ENCODE results near the gene SELENOW. TPM values are rescaled to one million over a fixed set of nuclear protein-coding genes. Genes with fewer than 3 reads are reported as not detected.
A peak's percentile ranks its signal among the peaks of the same experiment; 100 is the strongest.
"Not testable (repeated sequence)": the region's sequence is repeated elsewhere in the genome, so short reads cannot be mapped to it uniquely, and the experiment has no call there.

The SELENOW gene
- polyA plus RNA-seq, 1 donor, result 190 TPM

GRCh38 chr19:47741544-47742140 is 36.9 kb upstream of the SELENOW start:
- no peak overlapping the region for H3K27ac ChIP-seq (ENCODE audit: low read length)
- WGBS (ENCODE audit: insufficient coverage, low lambda C conversion rate), result 76% methylated on average over 3 of the region's 15 CpGs
- DNase-seq, result no peak
- peaks cover 4% of the 10 kb centered on the region for H3K27me3 ChIP-seq (ENCODE audit: control insufficient read depth, insufficient read depth, low read length)
- H3K9me3 ChIP-seq (ENCODE audit: control insufficient read depth, low read depth, low read length), result peaks cover 10% of the 10 kb centered on the region
- peaks cover 17% of the 10 kb centered on the region for H3K4me1 ChIP-seq (ENCODE audit: control insufficient read depth, insufficient read depth, low read length)
- H3K36me3 ChIP-seq (ENCODE audit: control insufficient read depth, insufficient read depth, low read length), result peaks cover 15% of the 10 kb centered on the region
- H3K4me3 ChIP-seq (ENCODE audit: low read length), result no peak overlapping the region

GRCh38 chr19:47742634-47743033 is 35.9 kb upstream of the SELENOW start:
- Histone ChIP-seq H3K4me1 (ENCODE audit: control insufficient read depth, insufficient read depth, low read length) (peaks cover 17% of the 10 kb centered on the region), H3K27me3 (ENCODE audit: control insufficient read depth, insufficient read depth, low read length) (peaks cover 4% of the 10 kb centered on the region), H3K9me3 (ENCODE audit: control insufficient read depth, low read depth, low read length) (peaks cover 8% of the 10 kb centered on the region), H3K27ac (ENCODE audit: low read length) (peak overlapping the region; percentile 73), H3K36me3 (ENCODE audit: control insufficient read depth, insufficient read depth, low read length) (peaks cover 18% of the 10 kb centered on the region), H3K4me3 (ENCODE audit: low read length) (no peak overlapping the region)
- no peak for DNase-seq
- 0% methylated on average over 1 of the region's 13 CpGs for WGBS (ENCODE audit: insufficient coverage, low lambda C conversion rate)

GRCh38 chr19:47745010-47745901 is 33.2 kb upstream of the SELENOW start, which contains the start of gene NOP53:
TSS of gene NOP53 (plus strand) at chr19:47745546. CDS start at chr19:47745560, 14 bp downstream.
- WGBS (ENCODE audit: insufficient coverage, low lambda C conversion rate), result no CpG with 5 or more reads among the region's 53 CpGs
- peaks cover 33% of the 10 kb centered on the region for H3K36me3 ChIP-seq (ENCODE audit: control insufficient read depth, insufficient read depth, low read length)

GRCh38 chr19:47746129-47746528 is 32.4 kb upstream of the SELENOW start:
- Histone ChIP-seq H3K4me3 (ENCODE audit: low read length) (peak overlapping the region; percentile 97), H3K36me3 (ENCODE audit: control insufficient read depth, insufficient read depth, low read length) (peaks cover 40% of the 10 kb centered on the region), H3K4me1 (ENCODE audit: control insufficient read depth, insufficient read depth, low read length) (peaks cover 17% of the 10 kb centered on the region)
- not testable (repeated sequence) for DNase-seq; H3K27me3 ChIP-seq (ENCODE audit: control insufficient read depth, insufficient read depth, low read length); H3K27ac ChIP-seq (ENCODE audit: low read length); H3K9me3 ChIP-seq (ENCODE audit: control insufficient read depth, low read depth, low read length)
- 59% methylated on average over 6 of the region's 17 CpGs for WGBS (ENCODE audit: insufficient coverage, low lambda C conversion rate)

More at GRCh38 chr19:47745010-47745901, 33.2 kb upstream of the SELENOW start, which contains the start of gene NOP53:
- peaks cover 4% of the 10 kb centered on the region for H3K27me3 ChIP-seq (ENCODE audit: control insufficient read depth, insufficient read depth, low read length)
- H3K4me1 ChIP-seq (ENCODE audit: control insufficient read depth, insufficient read depth, low read length), result peaks cover 17% of the 10 kb centered on the region
- H3K27ac ChIP-seq (ENCODE audit: low read length), result peak within 1 kb of the TSS; percentile 89
- DNase-seq, result peak; percentile 96 to 97
- H3K9me3 ChIP-seq (ENCODE audit: control insufficient read depth, low read depth, low read length), result peaks cover 8% of the 10 kb centered on the region
- H3K4me3 ChIP-seq (ENCODE audit: low read length), result peak within 1 kb of the TSS; percentile 97

- no peak for DNase-seq
- Histone ChIP-seq H3K9me3 (ENCODE audit: control insufficient read depth, low read depth, low read length) (no peaks in the 10 kb centered on the region), H3K27me3 (ENCODE audit: control insufficient read depth, insufficient read depth, low read length) (no peaks in the 10 kb centered on the region), H3K4me3 (ENCODE audit: low read length) (no peak overlapping the region), H3K36me3 (ENCODE audit: control insufficient read depth, insufficient read depth, low read length) (peaks cover 62% of the 10 kb centered on the region), H3K27ac (ENCODE audit: low read length) (no peak overlapping the region), H3K4me1 (ENCODE audit: control insufficient read depth, insufficient read depth, low read length) (peaks cover 4% of the 10 kb centered on the region)
- WGBS (ENCODE audit: insufficient coverage, low lambda C conversion rate), result no CpG with 5 or more reads among the region's 3 CpGs
Observed at GRCh38 chr19:47749326-47749725, 29.2 kb upstream of the SELENOW start.

- H3K4me3 ChIP-seq (ENCODE audit: low read length), result no peak overlapping the region
- no peaks in the 10 kb centered on the region for H3K27me3 ChIP-seq (ENCODE audit: control insufficient read depth, insufficient read depth, low read length)
- no peaks in the 10 kb centered on the region for H3K9me3 ChIP-seq (ENCODE audit: control insufficient read depth, low read depth, low read length)
- no peak for DNase-seq
- no CpG with 5 or more reads among the region's 18 CpGs for WGBS (ENCODE audit: insufficient coverage, low lambda C conversion rate)
- H3K36me3 ChIP-seq (ENCODE audit: control insufficient read depth, insufficient read depth, low read length), result peaks cover 71% of the 10 kb centered on the region
- no peak overlapping the region for H3K27ac ChIP-seq (ENCODE audit: low read length)
- H3K4me1 ChIP-seq (ENCODE audit: control insufficient read depth, insufficient read depth, low read length), result no peaks in the 10 kb centered on the region
Observed at GRCh38 chr19:47750752-47751151, 27.8 kb upstream of the SELENOW start.

- peaks cover 9% of the 10 kb centered on the region for H3K4me1 ChIP-seq (ENCODE audit: control insufficient read depth, insufficient read depth, low read length)
- no CpG with 5 or more reads among the region's 27 CpGs for WGBS (ENCODE audit: insufficient coverage, low lambda C conversion rate)
- H3K9me3 ChIP-seq (ENCODE audit: control insufficient read depth, low read depth, low read length), result no peaks in the 10 kb centered on the region
- no peaks in the 10 kb centered on the region for H3K27me3 ChIP-seq (ENCODE audit: control insufficient read depth, insufficient read depth, low read length)
- no peak overlapping the region for H3K4me3 ChIP-seq (ENCODE audit: low read length)
- peaks cover 85% of the 10 kb centered on the region for H3K36me3 ChIP-seq (ENCODE audit: control insufficient read depth, insufficient read depth, low read length)
- no peak for DNase-seq
- no peak overlapping the region for H3K27ac ChIP-seq (ENCODE audit: low read length)
Observed at GRCh38 chr19:47752440-47753211, 25.9 kb upstream of the SELENOW start.

GRCh38 chr19:47754206-47755064 is 24.1 kb upstream of the SELENOW start:
- Histone ChIP-seq H3K27me3 (ENCODE audit: control insufficient read depth, insufficient read depth, low read length) (no peaks in the 10 kb centered on the region), H3K27ac (ENCODE audit: low read length) (no peak overlapping the region), H3K4me3 (ENCODE audit: low read length) (no peak overlapping the region), H3K4me1 (ENCODE audit: control insufficient read depth, insufficient read depth, low read length) (peaks cover 16% of the 10 kb centered on the region), H3K9me3 (ENCODE audit: control insufficient read depth, low read depth, low read length) (no peaks in the 10 kb centered on the region), H3K36me3 (ENCODE audit: control insufficient read depth, insufficient read depth, low read length) (peaks cover 74% of the 10 kb centered on the region)
- no peak for DNase-seq
- no CpG with 5 or more reads among the region's 37 CpGs for WGBS (ENCODE audit: insufficient coverage, low lambda C conversion rate)

GRCh38 chr19:47755065-47755761 is 23.3 kb upstream of the SELENOW start:
- H3K4me1 ChIP-seq (ENCODE audit: control insufficient read depth, insufficient read depth, low read length), result peaks cover 16% of the 10 kb centered on the region
- no peak for DNase-seq
- no peak overlapping the region for H3K4me3 ChIP-seq (ENCODE audit: low read length)
- no peaks in the 10 kb centered on the region for H3K9me3 ChIP-seq (ENCODE audit: control insufficient read depth, low read depth, low read length)
- H3K36me3 ChIP-seq (ENCODE audit: control insufficient read depth, insufficient read depth, low read length), result peaks cover 67% of the 10 kb centered on the region
- H3K27me3 ChIP-seq (ENCODE audit: control insufficient read depth, insufficient read depth, low read length), result no peaks in the 10 kb centered on the region
- WGBS (ENCODE audit: insufficient coverage, low lambda C conversion rate), result no CpG with 5 or more reads among the region's 36 CpGs
- no peak overlapping the region for H3K27ac ChIP-seq (ENCODE audit: low read length)

Data from large intestine (tissue), 3 donors.